Sigmoid colon (tissue), 4 donors: ENCODE data around the gene UGT1A1.
"Not testable (repeated sequence)": the region's sequence is repeated elsewhere in the genome, so short reads cannot be mapped to it uniquely, and the experiment has no call there.

Experiments
- EP300 ChIP-seq, 4 donors: sonication (generic); formaldehyde crosslinking; IDR thresholded peaks; one replicate each; pipeline ENCODE4 v1.6.1; 2017; ENCODE audit warnings: antibody characterized with exemption in 4 of 4
- POLR2AphosphoS5 ChIP-seq, 4 donors: sonication (generic); formaldehyde crosslinking; IDR thresholded peaks; one replicate each; pipeline ENCODE4 v1.6.1; 2017; ENCODE audit warnings: antibody characterized with exemption in 4 of 4
- TF ChIP-seq, protein P1 (sequence below), 4 experiments: fragments of 450-650 bp in 3 of 4; fragments of 200-600 bp in 1 of 4; IDR thresholded peaks; one replicate each; pipeline ENCODE4 v1.5.1; 2016 to 2019; ENCODE audit warnings: antibody characterized with exemption in 4 of 4, mild to moderate bottlenecking in 3 of 4, moderate library complexity in 2 of 4

DNA sequence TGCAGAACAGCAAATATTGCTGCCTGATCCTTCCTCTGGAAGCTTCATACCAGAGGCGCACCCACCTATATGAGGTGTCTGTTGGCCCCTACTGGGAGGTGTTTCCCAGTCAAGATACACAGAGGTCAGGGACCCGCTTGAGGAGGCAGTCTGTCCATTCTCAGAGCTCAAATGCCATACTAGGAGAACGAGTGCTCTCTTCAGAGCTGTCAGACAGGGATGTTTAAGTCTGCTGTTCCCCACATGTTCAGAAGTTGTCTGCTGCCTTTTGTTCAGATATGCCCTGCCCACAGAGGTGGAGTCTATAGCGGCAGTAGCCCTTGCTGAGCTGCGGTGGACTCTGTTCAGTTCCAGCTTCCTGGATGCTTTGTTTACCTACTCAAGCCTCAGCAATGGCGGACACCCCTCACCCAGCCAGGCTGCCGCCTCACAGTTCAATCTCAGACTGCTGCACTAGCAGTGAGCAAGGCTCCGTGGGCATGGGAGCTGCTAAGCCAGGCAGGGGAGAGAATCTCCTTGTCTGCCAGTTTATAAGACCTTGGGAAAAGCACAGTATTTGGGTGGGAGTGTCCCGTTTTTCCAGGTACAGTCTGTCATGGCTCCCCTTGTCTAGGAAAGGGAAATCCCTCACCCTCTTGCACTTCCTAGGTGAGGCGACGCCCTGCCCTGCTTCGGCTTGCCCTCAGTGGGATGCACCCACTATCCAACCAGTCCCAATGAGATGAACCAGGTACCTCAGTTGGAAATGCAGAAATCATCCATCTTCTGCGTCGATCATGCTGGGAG, 23.0 kb upstream of the UGT1A1 start:
- TF ChIP-seq, protein P1, sequence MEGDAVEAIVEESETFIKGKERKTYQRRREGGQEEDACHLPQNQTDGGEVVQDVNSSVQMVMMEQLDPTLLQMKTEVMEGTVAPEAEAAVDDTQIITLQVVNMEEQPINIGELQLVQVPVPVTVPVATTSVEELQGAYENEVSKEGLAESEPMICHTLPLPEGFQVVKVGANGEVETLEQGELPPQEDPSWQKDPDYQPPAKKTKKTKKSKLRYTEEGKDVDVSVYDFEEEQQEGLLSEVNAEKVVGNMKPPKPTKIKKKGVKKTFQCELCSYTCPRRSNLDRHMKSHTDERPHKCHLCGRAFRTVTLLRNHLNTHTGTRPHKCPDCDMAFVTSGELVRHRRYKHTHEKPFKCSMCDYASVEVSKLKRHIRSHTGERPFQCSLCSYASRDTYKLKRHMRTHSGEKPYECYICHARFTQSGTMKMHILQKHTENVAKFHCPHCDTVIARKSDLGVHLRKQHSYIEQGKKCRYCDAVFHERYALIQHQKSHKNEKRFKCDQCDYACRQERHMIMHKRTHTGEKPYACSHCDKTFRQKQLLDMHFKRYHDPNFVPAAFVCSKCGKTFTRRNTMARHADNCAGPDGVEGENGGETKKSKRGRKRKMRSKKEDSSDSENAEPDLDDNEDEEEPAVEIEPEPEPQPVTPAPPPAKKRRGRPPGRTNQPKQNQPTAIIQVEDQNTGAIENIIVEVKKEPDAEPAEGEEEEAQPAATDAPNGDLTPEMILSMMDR (IDR thresholded peaks at IDR 0.05), result not testable (repeated sequence)
- not testable (repeated sequence) for TF ChIP-seq EP300, POLR2AphosphoS5 (IDR thresholded peaks at IDR 0.05)
